SH-SY5Y (cell line): ENCODE measurements around the gene RPS23.

Source experiments
- GATA2 ChIP-seq: IDR thresholded peaks from 2 replicates; pipeline ENCODE4 v1.6.1; 2011; ENCODE audit warnings: mild to moderate bottlenecking, low read depth, low read length
- GATA3 ChIP-seq: IDR thresholded peaks from 2 replicates; pipeline ENCODE4 v1.6.1; 2011; ENCODE audit warnings: low read depth, mild to moderate bottlenecking, low read length, moderate library complexity

- no peak for TF ChIP-seq GATA3
- no peak for TF ChIP-seq GATA2
Measured at GRCh38 chr5:82325155-82325554, 47.0 kb upstream of the RPS23 start.
